AG04450 (cell line): ENCODE data around the gene FRAT2. TPM values are rescaled to one million over a fixed set of nuclear protein-coding genes. Genes with fewer than 3 reads are reported as not detected.

ENCODE experiments used
- CTCF ChIA-PET: fragments of 300-600, 350-600 bp; formaldehyde crosslinking; extraction: SDS; loops from one replicate; lab custom pipeline; 2022; ENCODE audit warnings: antibody characterized with exemption, inconsistent platforms; lab: Charles Lee
- POLR2A ChIA-PET: fragments of 350-600 bp; formaldehyde crosslinking; extraction: SDS; loops from one replicate; lab custom pipeline; 2021; ENCODE audit warnings: antibody characterized with exemption, inconsistent platforms; lab: Yijun Ruan, JAX
- DNase-seq: peaks from one replicate; pipeline ENCODE4 v3.0.0-alpha.2; 2011; ENCODE audit warnings: low read depth, low spot score
- H3K27ac ChIP-seq: one replicate; pipeline ENCODE4 v1.5.1; 2012; ENCODE audit warnings: low read depth, low read length, control low read depth
- H3K27me3 ChIP-seq: one replicate; pipeline ENCODE4 v1.6.0; 2012; ENCODE audit warnings: low read length; ENCODE audit not compliant: control insufficient read depth, insufficient read depth
- H3K4me3 ChIP-seq: 2 replicates; pipeline ENCODE4 v1.5.1; 2011; ENCODE audit warnings: mild to moderate bottlenecking, low read depth, low read length, control low read depth
- H3K9me3 ChIP-seq: 2 replicates; pipeline ENCODE4 v1.5.1; 2012; ENCODE audit warnings: low read length; ENCODE audit not compliant: control insufficient read depth, insufficient read depth
- polyA plus RNA-seq: library from polyadenylated mRNA; depleted of rRNA; stranded (reverse); fragments of >200 nt; gene quantifications from 2 replicates; pipeline ENCODE4 v1.2.3, GENCODE V29; 2011
- TF ChIP-seq, protein P1 (sequence below): IDR thresholded peaks from 2 replicates; pipeline ENCODE4 v1.5.1; 2011; ENCODE audit warnings: low read depth, low read length, control low read depth, inconsistent platforms

FRAT2 gene
- polyA plus RNA-seq, 1 experiment, result 2.6 TPM

DNA sequence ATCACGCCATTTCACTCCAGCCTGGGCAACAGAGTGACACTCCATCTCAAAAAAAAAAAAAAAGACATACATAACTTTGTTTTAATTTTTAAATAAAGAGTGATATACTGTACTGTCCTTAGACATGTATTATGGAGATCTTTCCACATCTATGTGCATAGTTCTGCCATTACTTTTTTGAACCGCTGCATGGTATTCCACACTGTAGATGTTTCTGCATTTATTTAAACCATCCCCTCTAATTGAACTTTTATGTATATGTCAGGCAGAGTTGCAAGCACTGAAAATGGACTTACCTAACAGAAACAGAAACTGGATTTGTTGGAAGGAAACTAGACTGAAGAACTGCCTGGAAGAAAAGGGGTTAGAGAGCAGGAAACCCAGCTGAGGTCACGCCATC is 33.5 kb downstream of the FRAT2 start:
- TF ChIP-seq, protein P1, sequence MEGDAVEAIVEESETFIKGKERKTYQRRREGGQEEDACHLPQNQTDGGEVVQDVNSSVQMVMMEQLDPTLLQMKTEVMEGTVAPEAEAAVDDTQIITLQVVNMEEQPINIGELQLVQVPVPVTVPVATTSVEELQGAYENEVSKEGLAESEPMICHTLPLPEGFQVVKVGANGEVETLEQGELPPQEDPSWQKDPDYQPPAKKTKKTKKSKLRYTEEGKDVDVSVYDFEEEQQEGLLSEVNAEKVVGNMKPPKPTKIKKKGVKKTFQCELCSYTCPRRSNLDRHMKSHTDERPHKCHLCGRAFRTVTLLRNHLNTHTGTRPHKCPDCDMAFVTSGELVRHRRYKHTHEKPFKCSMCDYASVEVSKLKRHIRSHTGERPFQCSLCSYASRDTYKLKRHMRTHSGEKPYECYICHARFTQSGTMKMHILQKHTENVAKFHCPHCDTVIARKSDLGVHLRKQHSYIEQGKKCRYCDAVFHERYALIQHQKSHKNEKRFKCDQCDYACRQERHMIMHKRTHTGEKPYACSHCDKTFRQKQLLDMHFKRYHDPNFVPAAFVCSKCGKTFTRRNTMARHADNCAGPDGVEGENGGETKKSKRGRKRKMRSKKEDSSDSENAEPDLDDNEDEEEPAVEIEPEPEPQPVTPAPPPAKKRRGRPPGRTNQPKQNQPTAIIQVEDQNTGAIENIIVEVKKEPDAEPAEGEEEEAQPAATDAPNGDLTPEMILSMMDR, result no peak
- Histone ChIP-seq H3K9me3 (no peaks in the 10 kb centered on the region), H3K27ac (no peak overlapping the region), H3K4me3 (no peak overlapping the region), H3K27me3 (peaks cover 3% of the 10 kb centered on the region)
- DNase-seq, result no peak
- CTCF ChIA-PET, result no interaction called here
- POLR2A ChIA-PET, result no interaction called here

DNA sequence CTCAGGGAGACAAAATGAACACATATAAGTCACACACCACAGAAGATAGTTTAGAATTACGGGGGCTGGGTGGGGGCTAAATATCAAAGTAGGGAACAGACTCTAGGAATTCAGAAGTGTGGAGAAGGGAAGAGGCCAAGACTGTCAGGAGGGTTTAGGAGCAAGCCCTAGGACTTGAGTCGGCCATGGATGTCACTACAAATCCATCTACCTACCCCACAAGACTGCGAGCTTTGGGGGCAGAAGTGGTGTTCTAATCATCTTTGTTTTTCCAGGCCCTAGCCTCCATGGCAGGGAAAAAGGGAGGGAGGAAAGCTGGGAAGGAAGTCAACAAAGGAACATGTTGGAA is 36.3 kb downstream of the FRAT2 start:
- ChIA-PET CTCF (interaction anchor here (1.3 kb wide), 1 partner anchor 35 kb away, joined by 3 read pairs; no protein-coding TSS in a partner anchor), POLR2A (no interaction called here)
- Histone ChIP-seq H3K9me3 (no peaks in the 10 kb centered on the region), H3K4me3 (no peak overlapping the region), H3K27ac (peak overlapping the region; percentile 11), H3K27me3 (peaks cover 3% of the 10 kb centered on the region)
- DNase-seq, result no peak
- TF ChIP-seq, protein P1, result no peak

DNA sequence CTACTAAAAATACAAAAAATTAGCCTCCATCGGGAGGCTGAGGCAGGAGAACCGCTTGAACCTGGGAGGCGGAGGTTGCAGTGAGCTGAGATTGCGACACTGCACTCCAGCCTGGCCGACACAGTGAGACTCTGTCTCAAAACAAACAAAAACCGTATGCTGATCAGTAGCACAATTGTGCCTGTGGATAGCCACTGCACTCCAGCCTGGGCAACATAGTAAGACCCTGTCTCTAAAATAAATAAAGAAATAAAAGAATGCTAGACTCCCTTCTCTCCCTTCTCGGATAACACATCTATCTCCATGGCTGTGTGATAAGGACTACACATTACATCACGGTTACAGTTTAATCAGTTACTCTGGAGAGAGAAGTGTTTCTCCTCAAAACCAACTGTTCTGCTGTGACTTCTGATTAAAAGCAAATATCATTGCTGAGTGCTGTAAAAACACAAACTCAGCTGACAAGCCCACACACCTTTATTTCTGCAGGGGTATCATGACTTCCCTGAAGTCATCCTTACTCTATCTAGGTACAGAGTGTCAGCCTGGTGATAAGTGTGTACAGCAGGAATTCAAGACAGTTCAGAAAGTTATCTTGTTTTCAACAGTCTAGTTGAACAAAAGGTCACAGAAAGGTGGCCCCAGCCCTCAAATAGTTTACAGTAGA is 36.8 kb downstream of the FRAT2 start:
- POLR2A ChIA-PET, result no interaction called here
- no peak for DNase-seq

GRCh38 chr10:97292862-97293198 is 41.7 kb downstream of the FRAT2 start:
- Histone ChIP-seq H3K27ac (no peak overlapping the region), H3K27me3 (no peaks in the 10 kb centered on the region), H3K4me3 (no peak overlapping the region), H3K9me3 (no peaks in the 10 kb centered on the region)
- CTCF ChIA-PET, result interaction anchor here (5.2 kb wide), 1 partner anchor 14 kb away, joined by 39 read pairs; no protein-coding TSS in a partner anchor
- DNase-seq, result no peak
- TF ChIP-seq, protein P1, result no peak
- POLR2A ChIA-PET, result interaction anchor here (0.7 to 1.5 kb wide), 3 partner anchors 9 to 26 kb away, joined by 4 to 9 read pairs (median 6); partner anchors contain the start of gene FRAT1

More for the DNA sequence above, 36.8 kb downstream of the FRAT2 start:
- no peak overlapping the region for H3K27ac ChIP-seq
- H3K9me3 ChIP-seq, result no peaks in the 10 kb centered on the region
- TF ChIP-seq, protein P1, result no peak
- no peak overlapping the region for H3K4me3 ChIP-seq
- peaks cover 3% of the 10 kb centered on the region for H3K27me3 ChIP-seq
- CTCF ChIA-PET, result interaction anchor here (1.3 kb wide), 1 partner anchor 35 kb away, joined by 3 read pairs; no protein-coding TSS in a partner anchor
